ENCODE data around the gene NFASC. TPM values are rescaled to one million over a fixed set of nuclear protein-coding genes. Genes with fewer than 3 reads are reported as not detected.

Gene NFASC
- total and polyA plus RNA-seq, 4 experiments from 2014 or later: not detected

GRCh38 chr1:204990059-204990664 lies 119.5 kb downstream of the NFASC start:
- no peaks in the 10 kb centered on the region for H3K9me3 ChIP-seq (ENCODE audit: control insufficient read depth in 1 of 2, low read length in 2 of 2)
- Mint-ChIP-seq H3K9me3 (no peaks in the 10 kb centered on the region), H3K4me3 (no peak overlapping the region), H3K27ac (no peak overlapping the region), H3K4me1 (peaks cover 2 to 8% (median 6%) of the 10 kb centered on the region in 4 donors), H3K36me3 (no peaks in the 10 kb centered on the region), H3K27me3 (peaks cover 0 to 12% of the 10 kb centered on the region in 2 donors)
- ChIA-PET POLR2A (ENCODE audit: partially characterized antibody) (interaction anchor here (1.3 kb wide), 1 partner anchor 72 kb away, joined by 4 read pairs; no protein-coding TSS in a partner anchor), CTCF (ENCODE audit: partially characterized antibody) (interaction anchor here (0.6 to 3.9 kb wide), 6 partner anchors 10 to 266 kb away, joined by 3 to 21 read pairs (median 7); no protein-coding TSS in a partner anchor)
- no peaks in the 10 kb centered on the region for H3K36me3 ChIP-seq (ENCODE audit: insufficient read depth, low read length)
- intact Hi-C loops (cut with micrococcal nuclease): no loop called here
- H3K4me1 ChIP-seq (ENCODE audit: insufficient read depth, low read length): no peaks in the 10 kb centered on the region
- H3K27ac ChIP-seq (ENCODE audit: low read depth, low read length): no peak overlapping the region
- no peak overlapping the region for H3K4me3 ChIP-seq (ENCODE audit: low read length in 2 of 2)
- no peaks in the 10 kb centered on the region for H3K27me3 ChIP-seq (ENCODE audit: insufficient read depth, low read length)
- DNase-seq: no peak

- CTCF ChIA-PET (ENCODE audit: partially characterized antibody): interaction anchor here (1.1 to 2.1 kb wide), 3 partner anchors 11 to 263 kb away, joined by 3 to 6 read pairs (median 4); no protein-coding TSS in a partner anchor
- Mint-ChIP-seq H3K4me3 (no peak overlapping the region), H3K36me3 (no peaks in the 10 kb centered on the region), H3K9me3 (no peaks in the 10 kb centered on the region), H3K4me1 (peaks cover 2 to 8% (median 6%) of the 10 kb centered on the region in 4 donors), H3K27me3 (peaks cover 0 to 12% of the 10 kb centered on the region in 2 donors), H3K27ac (no peak overlapping the region)
- H3K4me3 ChIP-seq (ENCODE audit: low read length in 2 of 2): no peak overlapping the region
- intact Hi-C loops (cut with micrococcal nuclease): no loop called here
- no peaks in the 10 kb centered on the region for H3K36me3 ChIP-seq (ENCODE audit: insufficient read depth, low read length)
- H3K27me3 ChIP-seq (ENCODE audit: insufficient read depth, low read length): no peaks in the 10 kb centered on the region
- DNase-seq: no peak
- H3K4me1 ChIP-seq (ENCODE audit: insufficient read depth, low read length): no peaks in the 10 kb centered on the region
- no peaks in the 10 kb centered on the region for H3K9me3 ChIP-seq (ENCODE audit: control insufficient read depth in 1 of 2, low read length in 2 of 2)
- H3K27ac ChIP-seq (ENCODE audit: low read depth, low read length): no peak overlapping the region
- POLR2A ChIA-PET (ENCODE audit: partially characterized antibody): no interaction called here
Measured at GRCh38 chr1:204990721-204991341, 120.2 kb downstream of the NFASC start.

GRCh38 chr1:204991342-204991844 lies 120.7 kb downstream of the NFASC start:
- Histone ChIP-seq H3K36me3 (ENCODE audit: insufficient read depth, low read length) (no peaks in the 10 kb centered on the region), H3K27me3 (ENCODE audit: insufficient read depth, low read length) (no peaks in the 10 kb centered on the region), H3K27ac (ENCODE audit: low read depth, low read length) (no peak overlapping the region), H3K4me3 (ENCODE audit: low read length in 2 of 2) (no peak overlapping the region), H3K4me1 (ENCODE audit: insufficient read depth, low read length) (no peaks in the 10 kb centered on the region), H3K9me3 (ENCODE audit: control insufficient read depth in 1 of 2, low read length in 2 of 2) (no peaks in the 10 kb centered on the region)
- intact Hi-C loops (cut with micrococcal nuclease): no loop called here
- DNase-seq: no peak
- Mint-ChIP-seq H3K36me3 (no peaks in the 10 kb centered on the region), H3K4me1 (peaks cover 2 to 8% (median 6%) of the 10 kb centered on the region in 4 donors), H3K9me3 (no peaks in the 10 kb centered on the region), H3K27ac (no peak overlapping the region), H3K27me3 (peaks cover 0 to 12% of the 10 kb centered on the region in 2 donors), H3K4me3 (no peak overlapping the region)
- POLR2A ChIA-PET (ENCODE audit: partially characterized antibody): no interaction called here
- CTCF ChIA-PET (ENCODE audit: partially characterized antibody): interaction anchor here (1.1 to 2.1 kb wide), 3 partner anchors 11 to 263 kb away, joined by 3 to 6 read pairs (median 4); no protein-coding TSS in a partner anchor

GRCh38 chr1:204992201-204992997 lies 121.7 kb downstream of the NFASC start:
- no peaks in the 10 kb centered on the region for H3K36me3 ChIP-seq (ENCODE audit: insufficient read depth, low read length)
- H3K36me3 Mint-ChIP-seq: no peaks in the 10 kb centered on the region
- H3K27ac ChIP-seq (ENCODE audit: low read depth, low read length): no peak overlapping the region
- CTCF ChIA-PET (ENCODE audit: partially characterized antibody): interaction anchor here (0.9 to 2.1 kb wide), 5 partner anchors 17 to 268 kb away, joined by 3 to 6 read pairs (median 4); no protein-coding TSS in a partner anchor
- H3K27ac Mint-ChIP-seq: peak overlapping the region in 3 of 7 donors; percentile 5 to 43 (median 15)
- no peaks in the 10 kb centered on the region for H3K9me3 ChIP-seq (ENCODE audit: control insufficient read depth in 1 of 2, low read length in 2 of 2)
- H3K4me1 ChIP-seq (ENCODE audit: insufficient read depth, low read length): no peaks in the 10 kb centered on the region
- intact Hi-C loops (cut with micrococcal nuclease): no loop called here
- POLR2A ChIA-PET (ENCODE audit: partially characterized antibody): no interaction called here
- H3K27me3 Mint-ChIP-seq: peaks cover 0 to 12% of the 10 kb centered on the region in 2 donors
- peak overlapping the region in 3 of 8 donors; percentile 3 to 28 (median 13) for H3K4me3 Mint-ChIP-seq
- peaks cover 2 to 8% (median 6%) of the 10 kb centered on the region in 4 donors for H3K4me1 Mint-ChIP-seq
- H3K4me3 ChIP-seq (ENCODE audit: low read length in 2 of 2): no peak overlapping the region
- H3K27me3 ChIP-seq (ENCODE audit: insufficient read depth, low read length): no peaks in the 10 kb centered on the region
- peak in 1 of 5 donors; percentile 4 for DNase-seq
- no peaks in the 10 kb centered on the region for H3K9me3 Mint-ChIP-seq

GRCh38 chr1:204992998-204993314 lies 122.3 kb downstream of the NFASC start:
- no peaks in the 10 kb centered on the region for H3K36me3 ChIP-seq (ENCODE audit: insufficient read depth, low read length)
- ChIA-PET POLR2A (ENCODE audit: partially characterized antibody) (no interaction called here), CTCF (ENCODE audit: partially characterized antibody) (interaction anchor here (0.9 to 1.5 kb wide), 4 partner anchors 17 to 267 kb away, joined by 3 to 5 read pairs (median 4); no protein-coding TSS in a partner anchor)
- no peak overlapping the region for H3K27ac ChIP-seq (ENCODE audit: low read depth, low read length)
- no peak overlapping the region for H3K4me3 ChIP-seq (ENCODE audit: low read length in 2 of 2)
- intact Hi-C loops (cut with micrococcal nuclease): no loop called here
- Mint-ChIP-seq H3K4me1 (peaks cover 2 to 8% (median 6%) of the 10 kb centered on the region in 4 donors), H3K27me3 (peaks cover 0 to 12% of the 10 kb centered on the region in 2 donors), H3K36me3 (no peaks in the 10 kb centered on the region), H3K9me3 (no peaks in the 10 kb centered on the region), H3K27ac (no peak overlapping the region), H3K4me3 (peak overlapping the region in 2 of 8 donors; percentile 13 to 38)
- H3K27me3 ChIP-seq (ENCODE audit: insufficient read depth, low read length): no peaks in the 10 kb centered on the region
- no peaks in the 10 kb centered on the region for H3K4me1 ChIP-seq (ENCODE audit: insufficient read depth, low read length)
- no peaks in the 10 kb centered on the region for H3K9me3 ChIP-seq (ENCODE audit: control insufficient read depth in 1 of 2, low read length in 2 of 2)
- no peak for DNase-seq

GRCh38 chr1:204994086-204994862 lies 123.6 kb downstream of the NFASC start:
- Mint-ChIP-seq H3K4me3 (no peak overlapping the region), H3K4me1 (peaks cover 2 to 8% (median 6%) of the 10 kb centered on the region in 4 donors), H3K9me3 (no peaks in the 10 kb centered on the region), H3K36me3 (no peaks in the 10 kb centered on the region), H3K27me3 (peaks cover 0 to 6% of the 10 kb centered on the region in 2 donors), H3K27ac (no peak overlapping the region)
- no peaks in the 10 kb centered on the region for H3K4me1 ChIP-seq (ENCODE audit: insufficient read depth, low read length)
- H3K27me3 ChIP-seq (ENCODE audit: insufficient read depth, low read length): no peaks in the 10 kb centered on the region
- ChIA-PET CTCF (ENCODE audit: partially characterized antibody) (no interaction called here), POLR2A (ENCODE audit: partially characterized antibody) (no interaction called here)
- intact Hi-C loops (cut with micrococcal nuclease): no loop called here
- no peaks in the 10 kb centered on the region for H3K36me3 ChIP-seq (ENCODE audit: insufficient read depth, low read length)
- no peak overlapping the region for H3K4me3 ChIP-seq (ENCODE audit: low read length in 2 of 2)
- H3K27ac ChIP-seq (ENCODE audit: low read depth, low read length): no peak overlapping the region
- DNase-seq: no peak
- H3K9me3 ChIP-seq (ENCODE audit: control insufficient read depth in 1 of 2, low read length in 2 of 2): no peaks in the 10 kb centered on the region
